KMS-11 (cell line): ENCODE data around the gene ZNF138.

Experiments used
- H2AFZ ChIP-seq: fragments of 200-600 bp; sonication (generic); 2 replicates; pipeline ENCODE4 v1.6.1; 2016; ENCODE audit warnings: antibody characterized with exemption, mixed run types, low read depth
- H3K27ac ChIP-seq: fragments of 200-600 bp; sonication (generic); 2 replicates; pipeline ENCODE4 v1.6.1; 2016; ENCODE audit warnings: mild to moderate bottlenecking, mixed run types
- H3K27me3 ChIP-seq: fragments of 200-600 bp; sonication (generic); 2 replicates; pipeline ENCODE4 v1.6.1; 2017; ENCODE audit warnings: mild to moderate bottlenecking, low read depth, mixed run types, moderate library complexity; ENCODE audit not compliant: insufficient read depth
- H3K36me3 ChIP-seq: fragments of 200-600 bp; sonication (generic); 2 replicates; pipeline ENCODE4 v1.6.1; 2017; ENCODE audit warnings: mild to moderate bottlenecking, mixed run types; ENCODE audit not compliant: insufficient read depth
- H3K4me1 ChIP-seq: fragments of 200-600 bp; sonication (generic); 2 replicates; pipeline ENCODE4 v1.6.1; 2016; ENCODE audit warnings: mild to moderate bottlenecking, low read depth, mixed run types; ENCODE audit not compliant: poor library complexity, severe bottlenecking
- H3K4me2 ChIP-seq: fragments of 200-600 bp; sonication (generic); 2 replicates; pipeline ENCODE4 v1.7.0; 2016; ENCODE audit warnings: mild to moderate bottlenecking, mixed run types
- H3K4me3 ChIP-seq: fragments of 200-600 bp; sonication (generic); IDR thresholded peaks from 2 replicates; pipeline ENCODE4 v1.6.1; 2017; ENCODE audit warnings: low read depth, low read length, mixed read lengths; ENCODE audit not compliant: insufficient read depth
- H3K79me2 ChIP-seq: fragments of 200-600 bp; sonication (generic); 2 replicates; pipeline ENCODE4 v1.6.1; 2016; ENCODE audit warnings: low read depth, mixed run types; ENCODE audit not compliant: insufficient read depth
- H3K9ac ChIP-seq: fragments of 200-600 bp; sonication (generic); 2 replicates; pipeline ENCODE4 v1.6.1; 2016; ENCODE audit warnings: mild to moderate bottlenecking, mixed run types
- H4K20me1 ChIP-seq: fragments of 200-600 bp; sonication (generic); 2 replicates; pipeline ENCODE4 v1.6.1; 2016; ENCODE audit warnings: mild to moderate bottlenecking, mixed run types; ENCODE audit not compliant: insufficient read depth
- CTCF ChIP-seq: fragments of 200-600 bp; sonication (generic); conservative IDR thresholded peaks from 2 replicates; pipeline ENCODE4 v1.6.1; 2017; ENCODE audit warnings: low read depth, mild to moderate bottlenecking, antibody characterized with exemption, low read length, moderate library complexity, mixed read lengths

Gene ZNF138

GRCh38 chr7:64879086-64879730 lies 85.0 kb downstream of the ZNF138 start:
- TF ChIP-seq CTCF = no peak
- Histone ChIP-seq H4K20me1 (no peaks in the 10 kb centered on the region), H3K9ac (no peak overlapping the region), H3K4me2 (no peak overlapping the region), H3K36me3 (no peaks in the 10 kb centered on the region), H3K79me2 (no peaks in the 10 kb centered on the region), H3K27ac (no peak overlapping the region), H3K27me3 (no peaks in the 10 kb centered on the region), H3K4me3 (no peak overlapping the region), H2AFZ (no peak overlapping the region), H3K4me1 (no peaks in the 10 kb centered on the region)

- Histone ChIP-seq H3K27me3 (no peaks in the 10 kb centered on the region), H4K20me1 (no peaks in the 10 kb centered on the region), H3K27ac (no peak overlapping the region)
Observed at GRCh38 chr7:64879800-64880199, 85.6 kb downstream of the ZNF138 start.

GRCh38 chr7:64880322-64881297 lies 86.4 kb downstream of the ZNF138 start:
- Histone ChIP-seq H3K4me1 (no peaks in the 10 kb centered on the region), H3K4me3 (no peak overlapping the region), H3K36me3 (no peaks in the 10 kb centered on the region), H3K27me3 (no peaks in the 10 kb centered on the region), H3K4me2 (no peak overlapping the region), H3K27ac (no peak overlapping the region), H3K9ac (no peak overlapping the region), H3K79me2 (no peaks in the 10 kb centered on the region), H4K20me1 (no peaks in the 10 kb centered on the region), H2AFZ (no peak overlapping the region)
- TF ChIP-seq CTCF = no peak

More at GRCh38 chr7:64879800-64880199, 85.6 kb downstream of the ZNF138 start:
- TF ChIP-seq CTCF = no peak
- no peaks in the 10 kb centered on the region for H3K36me3 ChIP-seq
- no peaks in the 10 kb centered on the region for H3K79me2 ChIP-seq
- no peak overlapping the region for H3K9ac ChIP-seq
- H2AFZ ChIP-seq = no peak overlapping the region
- H3K4me2 ChIP-seq = no peak overlapping the region
- H3K4me1 ChIP-seq = no peaks in the 10 kb centered on the region
- H3K4me3 ChIP-seq = no peak overlapping the region

- H3K36me3 ChIP-seq = no peaks in the 10 kb centered on the region
- H3K27ac ChIP-seq = no peak overlapping the region
- no peak overlapping the region for H3K9ac ChIP-seq
- no peaks in the 10 kb centered on the region for H3K4me1 ChIP-seq
- H3K27me3 ChIP-seq = no peaks in the 10 kb centered on the region
- no peak overlapping the region for H3K4me2 ChIP-seq
- TF ChIP-seq CTCF = no peak
- H4K20me1 ChIP-seq = no peaks in the 10 kb centered on the region
- no peak overlapping the region for H2AFZ ChIP-seq
- H3K4me3 ChIP-seq = no peak overlapping the region
- no peaks in the 10 kb centered on the region for H3K79me2 ChIP-seq
Observed at GRCh38 chr7:64881461-64882287, 87.4 kb downstream of the ZNF138 start.
